Amygdala (tissue), 56 donors: ENCODE results near the gene CIBAR2.

ENCODE experiments used
- DNase-seq, 56 donors: peaks; one replicate each; lab custom pipeline; 2025; lab: John Stamatoyannopoulos, UW

Gene CIBAR2

GRCh38 chr16:85086347-85087291, 25.7 kb downstream of the CIBAR2 start:
- peak in 22 of 56 donors; percentile 12 to 72 (median 33) for DNase-seq

- no peak for DNase-seq
These were observed 26.6 kb downstream of the CIBAR2 start for GRCh38 chr16:85085721-85086120.

- no peak for DNase-seq
These were observed 27.3 kb downstream of the CIBAR2 start for GRCh38 chr16:85084841-85085510.

DNA sequence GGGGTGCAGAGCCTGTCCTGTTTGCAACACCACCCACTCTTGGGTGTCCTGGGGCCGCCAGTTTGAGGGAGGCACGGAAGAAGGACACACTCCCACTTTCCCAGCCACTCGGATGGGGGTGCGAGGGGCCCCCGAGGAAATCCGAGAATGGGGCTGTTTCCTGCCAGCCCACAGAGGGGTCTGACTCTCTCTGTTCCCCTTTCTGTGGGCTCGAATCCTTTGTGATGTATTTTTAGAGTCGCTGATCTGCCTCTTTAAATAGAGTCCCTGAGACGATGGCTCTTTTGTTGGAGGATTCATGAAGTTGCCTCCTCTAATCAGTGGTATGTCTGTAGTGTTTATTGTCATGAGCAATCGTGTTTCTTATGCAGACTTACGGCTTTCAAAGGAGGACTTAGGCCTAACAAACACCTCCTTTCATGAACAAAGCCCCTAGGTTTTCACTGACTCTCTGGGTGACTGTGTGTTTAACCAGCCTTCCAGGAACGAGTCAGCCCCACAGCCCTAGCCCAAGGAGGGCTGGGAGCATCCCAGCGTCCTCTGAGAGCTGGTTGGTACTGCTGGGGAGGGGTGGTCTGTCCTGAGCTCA, 29.1 kb downstream of the CIBAR2 start:
- DNase-seq, result no peak

GRCh38 chr16:85082173-85083050, 29.9 kb downstream of the CIBAR2 start:
- no peak for DNase-seq

DNA sequence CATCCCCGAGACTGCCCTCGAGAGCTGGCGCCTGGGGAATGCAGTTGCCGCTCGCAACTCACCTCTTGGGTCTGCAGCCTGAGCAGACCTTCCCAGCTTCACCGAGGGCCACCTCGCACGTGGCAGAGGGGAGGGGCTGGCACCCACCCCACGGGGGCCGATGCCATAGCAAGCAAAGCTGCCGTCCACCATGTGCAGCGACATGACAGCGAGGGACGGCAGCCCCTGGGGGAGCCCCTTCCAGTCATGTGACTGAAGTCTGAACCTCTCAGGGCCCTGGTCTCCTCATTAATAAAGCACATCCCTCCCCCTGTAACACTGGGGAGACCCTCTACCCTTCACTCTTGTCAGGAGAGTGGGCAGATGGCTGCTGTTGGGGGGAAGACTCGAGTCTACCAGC, 30.5 kb downstream of the CIBAR2 start:
- no peak for DNase-seq

DNA sequence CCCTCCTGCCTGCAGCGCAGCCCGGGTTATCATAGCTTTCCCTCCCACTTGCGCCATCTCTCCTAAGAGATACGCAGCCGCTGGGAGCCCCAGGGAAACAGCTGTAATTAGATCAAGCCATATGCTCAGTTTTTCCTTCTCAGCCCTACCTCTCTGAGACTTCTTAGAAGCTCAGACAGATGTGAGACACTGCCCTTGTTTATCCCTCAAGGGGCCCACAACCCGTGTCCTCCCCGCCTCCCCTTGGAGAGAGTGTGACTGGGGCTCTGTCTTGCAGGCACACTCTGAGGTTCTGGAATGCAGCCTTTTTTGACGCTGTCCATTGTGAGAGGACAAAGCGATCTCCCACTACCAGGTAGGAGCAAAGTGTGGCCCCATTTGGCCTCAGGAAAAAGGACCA, 31.2 kb downstream of the CIBAR2 start:
- no peak for DNase-seq

DNA sequence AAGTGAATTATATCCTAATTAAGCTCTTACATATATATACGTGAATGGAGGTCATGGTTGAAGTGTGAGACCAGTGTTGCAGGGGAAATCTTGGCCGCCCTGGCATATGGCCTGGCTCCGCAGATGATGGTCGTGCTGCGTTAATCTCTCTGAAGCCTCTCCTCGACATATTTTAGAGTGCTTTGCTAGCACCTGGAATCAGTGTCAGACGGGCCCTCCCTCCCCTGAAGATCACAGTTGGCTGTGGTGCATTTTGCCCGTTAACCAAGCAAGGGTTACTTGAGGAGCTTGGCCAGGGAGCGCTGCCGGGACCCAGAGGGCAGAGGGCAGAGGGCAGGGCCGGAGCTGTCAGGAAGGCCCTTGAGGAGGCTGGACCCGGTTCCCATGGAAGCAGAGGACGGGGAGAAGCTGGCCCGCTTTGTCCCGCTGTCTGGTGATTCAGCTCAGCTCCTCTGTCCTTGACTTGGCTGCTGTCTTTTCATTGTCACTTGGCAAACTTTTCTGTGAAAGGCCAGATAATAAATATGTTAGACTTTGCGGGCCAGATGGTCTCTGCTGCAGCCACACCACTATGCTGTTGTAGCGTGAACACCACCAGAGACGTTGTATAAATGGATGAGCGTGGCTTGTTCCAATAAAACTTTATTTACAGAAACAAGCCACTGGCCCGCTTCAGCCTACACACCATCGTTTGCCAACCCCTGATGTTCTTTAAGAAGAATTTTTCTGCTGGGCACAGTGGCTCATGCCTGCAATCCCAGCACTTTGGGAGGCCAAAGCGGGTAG, 32.3 kb downstream of the CIBAR2 start:
- no peak for DNase-seq

DNA sequence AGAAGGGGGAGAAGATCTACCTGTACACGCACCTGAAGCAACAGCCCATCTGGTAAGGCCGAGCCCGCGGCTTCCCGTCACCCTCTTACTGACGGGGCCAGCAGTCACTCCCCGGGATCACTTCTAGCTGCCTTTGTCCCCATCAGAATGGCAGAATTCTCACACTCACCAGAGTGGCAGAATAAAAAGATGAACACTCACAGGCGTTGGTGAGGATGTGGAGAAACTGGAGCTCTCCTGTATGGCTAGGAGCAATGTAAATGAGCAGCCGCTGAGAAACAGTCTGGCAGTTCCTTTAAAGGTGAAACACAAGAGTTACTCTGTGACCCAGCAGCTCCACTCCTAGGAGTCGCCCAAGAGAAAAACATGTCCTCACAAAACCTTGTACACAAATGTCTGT, 33.3 kb downstream of the CIBAR2 start:
- DNase-seq, result no peak

DNA sequence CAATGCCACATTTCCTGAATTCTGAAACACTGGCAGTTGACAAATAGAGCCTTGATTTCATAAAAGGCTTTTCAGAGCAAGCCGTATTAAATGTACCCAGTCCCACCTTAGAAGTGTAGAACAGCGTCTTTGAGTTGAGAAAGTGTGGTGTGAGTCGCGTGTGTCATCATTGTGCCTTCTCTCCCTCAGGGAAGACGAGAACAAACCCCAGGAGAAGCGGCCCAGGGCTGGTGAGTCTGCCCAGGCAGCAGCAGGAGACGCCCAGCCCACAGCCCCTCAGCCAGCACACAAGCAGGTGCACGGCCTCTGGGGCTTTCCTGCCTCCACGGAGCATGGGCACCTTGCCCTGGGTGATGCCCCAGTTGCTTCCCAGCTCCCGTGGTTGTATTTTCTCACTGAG, 34.0 kb downstream of the CIBAR2 start:
- no peak for DNase-seq

DNA sequence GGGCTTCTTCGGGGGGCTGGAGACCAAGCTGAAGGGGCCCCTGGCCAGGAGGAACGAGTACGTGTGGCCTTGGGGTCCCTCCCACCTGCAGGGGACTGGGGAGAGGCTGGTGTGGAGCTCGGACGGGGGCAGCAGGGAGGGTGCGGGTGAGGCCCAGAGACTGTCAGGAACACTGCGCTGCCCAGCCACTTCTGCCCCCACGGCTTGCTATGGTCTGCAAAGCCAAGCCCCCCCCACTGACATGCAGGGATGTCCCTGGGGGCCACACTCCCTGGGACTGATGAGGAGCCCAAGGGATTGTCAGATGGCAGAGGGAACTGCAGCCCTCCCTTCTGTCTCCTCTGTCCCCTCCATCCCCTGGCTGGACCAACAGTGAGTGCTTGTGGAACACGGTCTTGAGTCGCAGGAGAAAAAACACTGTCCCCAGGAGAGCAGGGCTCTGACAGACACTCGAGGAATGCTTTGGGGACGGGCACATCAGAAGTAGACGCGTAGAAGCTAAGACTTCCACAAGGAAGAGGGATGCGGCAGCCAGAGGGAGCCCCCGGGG, 34.6 kb downstream of the CIBAR2 start:
- DNase-seq, result no peak

DNA sequence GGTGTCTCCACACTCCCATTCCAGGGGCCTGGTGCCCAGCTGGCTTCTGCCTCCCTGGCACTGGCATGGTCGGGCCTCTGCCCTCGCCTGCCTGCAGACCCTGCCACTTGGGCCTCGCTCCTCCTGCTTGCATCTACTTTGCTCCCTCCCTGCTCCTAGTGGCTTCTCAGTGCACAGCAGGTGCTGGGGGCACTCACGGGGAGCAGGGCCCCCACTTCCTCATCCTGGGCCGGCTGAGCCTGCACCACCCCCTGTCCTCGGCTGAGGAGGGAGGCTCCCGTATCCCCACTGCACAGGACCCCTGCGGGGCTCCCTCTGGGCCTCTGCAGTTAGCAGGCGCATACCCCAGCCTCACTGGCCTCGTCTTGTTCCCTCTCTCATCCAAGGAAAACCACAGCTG, 35.2 kb downstream of the CIBAR2 start:
- DNase-seq, result no peak

- peak in 3 of 56 donors; percentile 13 to 34 (median 34) for DNase-seq
These were observed 36.9 kb downstream of the CIBAR2 start for GRCh38 chr16:85075236-85075924.

GRCh38 chr16:85074225-85074914, 37.9 kb downstream of the CIBAR2 start:
- no peak for DNase-seq

DNA sequence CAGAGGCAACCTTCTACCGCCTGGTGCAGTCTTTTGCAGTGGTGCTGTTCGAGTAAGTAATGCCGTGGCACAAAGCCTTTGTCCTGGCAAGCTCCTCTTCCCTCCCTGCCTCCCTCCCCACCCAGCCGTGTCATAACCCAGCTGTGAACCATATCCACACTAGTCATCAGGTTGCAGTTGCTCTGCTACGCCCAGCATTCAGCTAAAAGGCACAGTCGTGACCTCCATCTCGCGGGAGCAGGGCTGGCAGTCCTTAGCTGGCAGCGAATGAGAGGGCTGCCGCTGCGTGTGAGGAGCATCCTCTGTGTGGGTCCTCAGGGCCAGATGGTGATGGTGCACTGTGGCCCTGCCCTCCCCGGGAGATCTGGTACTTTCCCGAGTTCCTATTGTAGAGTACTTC, 39.3 kb downstream of the CIBAR2 start:
- no peak for DNase-seq

- no peak for DNase-seq
These were observed 40.0 kb downstream of the CIBAR2 start for GRCh38 chr16:85072076-85072860.

DNA sequence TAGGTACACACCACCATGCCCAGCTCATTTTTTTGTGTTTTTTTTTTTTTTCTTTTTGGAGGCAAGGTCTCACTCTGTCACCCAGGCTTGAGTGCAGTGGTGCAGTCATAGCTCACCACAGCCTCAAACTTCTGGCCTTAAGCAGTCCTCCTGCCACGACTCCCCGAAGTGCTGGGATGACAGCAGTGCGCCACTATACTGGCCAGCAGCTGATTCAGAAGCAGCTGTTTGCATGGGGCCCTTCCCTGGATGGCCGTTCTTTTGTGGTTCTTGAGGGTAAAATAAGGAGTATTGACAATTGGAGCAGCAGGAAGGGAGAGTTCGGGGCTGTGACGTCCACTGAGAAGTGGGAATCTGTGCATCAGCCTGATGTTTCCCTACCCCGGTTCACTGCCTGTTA, 43.1 kb downstream of the CIBAR2 start:
- DNase-seq, result no peak
